H9 (cell line): ENCODE measurements around the gene IQGAP2. TPM values are rescaled to one million over a fixed set of nuclear protein-coding genes. Genes with fewer than 3 reads are reported as not detected.

Experiments used
- DNase-seq: peaks from one replicate; pipeline ENCODE4 v3.0.0-alpha.2; 2017
- H2AFZ ChIP-seq: one replicate; pipeline ENCODE4 v1.6.1; 2013; ENCODE audit warnings: mild to moderate bottlenecking, low read length, control low read depth, moderate library complexity
- H2AK5ac ChIP-seq: 2 replicates; pipeline ENCODE4 v1.6.1; 2013; ENCODE audit warnings: low read length, control low read depth, mixed read lengths; ENCODE audit not compliant: insufficient read length
- H2BK120ac ChIP-seq: one replicate; pipeline ENCODE4 v1.6.1; 2013; ENCODE audit warnings: low read depth, mild to moderate bottlenecking, low read length, control low read depth, inconsistent platforms; ENCODE audit not compliant: poor library complexity, severe bottlenecking
- H2BK12ac ChIP-seq: 2 replicates; pipeline ENCODE4 v1.6.1; 2013; ENCODE audit warnings: low read length, control low read depth, mixed read lengths, low read depth; ENCODE audit not compliant: insufficient read length
- H2BK15ac ChIP-seq: 2 replicates; pipeline ENCODE4 v1.6.1; 2013; ENCODE audit warnings: low read depth, low read length, control low read depth
- H2BK20ac ChIP-seq: one replicate; pipeline ENCODE4 v1.6.1; 2013; ENCODE audit warnings: low read depth, mild to moderate bottlenecking, low read length, control low read depth, inconsistent platforms; ENCODE audit not compliant: poor library complexity, severe bottlenecking
- H2BK5ac ChIP-seq: 2 replicates; pipeline ENCODE4 v1.6.1; 2013; ENCODE audit warnings: low read length, control low read depth, mixed read lengths; ENCODE audit not compliant: insufficient read length
- H3K14ac ChIP-seq: 2 replicates; pipeline ENCODE4 v1.6.1; 2013; ENCODE audit warnings: low read length, control low read depth; ENCODE audit not compliant: insufficient read depth
- H3K18ac ChIP-seq: 2 replicates; pipeline ENCODE4 v1.6.1; 2013; ENCODE audit warnings: low read depth, mild to moderate bottlenecking, mixed read lengths, low read length, control low read depth; ENCODE audit not compliant: insufficient read length
- H3K23ac ChIP-seq: 2 replicates; pipeline ENCODE4 v1.6.1; 2013; ENCODE audit warnings: low read length, control low read depth, mixed read lengths, low read depth; ENCODE audit not compliant: insufficient read length
- H3K23me2 ChIP-seq: 2 replicates; pipeline ENCODE4 v1.6.1; 2013; ENCODE audit warnings: low read depth, mild to moderate bottlenecking, mixed read lengths, low read length, control low read depth; ENCODE audit not compliant: insufficient read length, poor library complexity, severe bottlenecking
- H3K27ac ChIP-seq: 2 replicates; pipeline ENCODE4 v1.5.1; 2013; ENCODE audit warnings: low read length, control low read depth, mixed read lengths, low read depth; ENCODE audit not compliant: insufficient read length
- H3K27me3 ChIP-seq: 2 replicates; pipeline ENCODE4 v1.6.1; 2013; ENCODE audit warnings: low read length, control low read depth, inconsistent platforms; ENCODE audit not compliant: insufficient read depth
- H3K4ac ChIP-seq: 2 replicates; pipeline ENCODE4 v1.6.1; 2013; ENCODE audit warnings: low read depth, mild to moderate bottlenecking, control low read depth, inconsistent platforms, low read length, moderate library complexity
- H3K4me1 ChIP-seq: 2 replicates; pipeline ENCODE4 v1.6.1; 2013; ENCODE audit warnings: low read length, control low read depth, inconsistent platforms; ENCODE audit not compliant: insufficient read depth
- H3K4me2 ChIP-seq: 2 replicates; pipeline ENCODE4 v1.6.1; 2013; ENCODE audit warnings: low read length, control low read depth, mixed read lengths; ENCODE audit not compliant: insufficient read length, insufficient read depth
- H3K56ac ChIP-seq: 2 replicates; pipeline ENCODE4 v1.6.1; 2013; ENCODE audit warnings: low read depth, mild to moderate bottlenecking, mixed read lengths, low read length, control low read depth; ENCODE audit not compliant: insufficient read length
- H3K79me1 ChIP-seq: 2 replicates; pipeline ENCODE4 v1.6.1; 2013; ENCODE audit warnings: low read depth, mild to moderate bottlenecking, moderate library complexity, low read length, control low read depth, inconsistent platforms; ENCODE audit not compliant: insufficient read depth, poor library complexity, severe bottlenecking
- H3K79me2 ChIP-seq: 2 replicates; pipeline ENCODE4 v1.6.1; 2013; ENCODE audit warnings: low read length, control low read depth, inconsistent platforms; ENCODE audit not compliant: insufficient read depth
- H3K9ac ChIP-seq: 2 replicates; pipeline ENCODE4 v1.6.1; 2013; ENCODE audit warnings: low read length, control low read depth, mixed read lengths; ENCODE audit not compliant: insufficient read length; ENCODE audit errors: extremely low read depth
- H3K9me3 ChIP-seq: one replicate; pipeline ENCODE4 v1.6.1; 2013; ENCODE audit warnings: low read depth, low read length, inconsistent platforms; ENCODE audit not compliant: control insufficient read depth
- H3T11ph ChIP-seq: one replicate; pipeline ENCODE4 v1.6.1; 2013; ENCODE audit warnings: mild to moderate bottlenecking, low read length, control low read depth, inconsistent platforms
- H4K20me1 ChIP-seq: one replicate; pipeline ENCODE4 v1.6.1; 2013; ENCODE audit not compliant: control insufficient read depth, insufficient read length, insufficient read depth
- H4K5ac ChIP-seq: 2 replicates; pipeline ENCODE4 v1.6.1; 2013; ENCODE audit warnings: low read depth, mild to moderate bottlenecking, mixed read lengths, low read length, control low read depth; ENCODE audit not compliant: insufficient read length
- H4K8ac ChIP-seq: replicated peaks from 2 replicates; pipeline ENCODE4 v1.6.1; 2013; ENCODE audit warnings: low read length, control low read depth, mixed read lengths, low read depth; ENCODE audit not compliant: insufficient read length
- H4K91ac ChIP-seq: 2 replicates; pipeline ENCODE4 v1.6.1; 2013; ENCODE audit warnings: low read depth, mild to moderate bottlenecking, moderate library complexity, mixed read lengths, low read length, control low read depth; ENCODE audit not compliant: insufficient read length
- H3K27ac Mint-ChIP-seq, 3 experiments: 2 replicates in 2 of 3; 3 replicates in 1 of 3; pipeline ENCODE4 v1.8.0; 2020 to 2021; ENCODE audit warnings: mixed read lengths in 3 of 3, mild to moderate bottlenecking in 1 of 3, moderate library complexity in 1 of 3
- H3K27me3 Mint-ChIP-seq: 2 replicates; pipeline ENCODE4 v1.8.0; 2021; ENCODE audit warnings: low read depth, mild to moderate bottlenecking, moderate library complexity, mixed read lengths
- H3K36me3 Mint-ChIP-seq, 3 experiments: 2 replicates in 2 of 3; 3 replicates in 1 of 3; pipeline ENCODE4 v1.8.0; 2020 to 2021; ENCODE audit warnings: low read depth in 3 of 3, mixed read lengths in 3 of 3; ENCODE audit not compliant: insufficient read depth in 1 of 3
- H3K4me1 Mint-ChIP-seq, 2 experiments: 2 replicates each; pipeline ENCODE4 v1.8.0; 2020; ENCODE audit warnings: mixed read lengths in 2 of 2
- H3K4me3 Mint-ChIP-seq, 2 experiments: 2 replicates in 1 of 2; 3 replicates in 1 of 2; pipeline ENCODE4 v1.8.0; 2020 to 2021; ENCODE audit warnings: mild to moderate bottlenecking in 2 of 2, mixed read lengths in 2 of 2, moderate library complexity in 1 of 2
- H3K9me3 Mint-ChIP-seq, 2 experiments: 2 replicates in 1 of 2; 3 replicates in 1 of 2; pipeline ENCODE4 v1.8.0; 2020; ENCODE audit warnings: mild to moderate bottlenecking in 2 of 2, mixed read lengths in 2 of 2, moderate library complexity in 1 of 2
- CTCF ChIP-seq: fragments of 200-600 bp; sonication (generic); conservative IDR thresholded peaks from 3 replicates; pipeline ENCODE4 v1.8.0; 2021; ENCODE audit warnings: antibody characterized with exemption, mild to moderate bottlenecking
- WGBS: extraction: QIAGEN DNeasy Blood & Tissue Kit; methylation state at CpG from one replicate; pipeline ENCODE4 v1.1.7; 2013; ENCODE audit warnings: missing lambda C conversion rate, low lambda C conversion rate, mixed read lengths; ENCODE audit not compliant: insufficient read length; ENCODE audit errors: extremely low coverage; 5-methylcytosine and 5-hydroxymethylcytosine counted together
- total RNA-seq: library from RNA; stranded (reverse); gene quantifications from 2 replicates; pipeline ENCODE4 v1.2.1, GENCODE V29; 2021

Gene IQGAP2
- total RNA-seq, 1 experiment from 2014 or later = 22.5 TPM

GRCh38 chr5:76379316-76379715 lies 23.8 kb upstream of the IQGAP2 start:
- no peak overlapping the region for H2BK120ac ChIP-seq
- WGBS = no CpG with 5 or more reads among the region's 5 CpGs
- H3K27ac Mint-ChIP-seq = no peak overlapping the region

More at GRCh38 chr5:76379316-76379715, 23.8 kb upstream of the IQGAP2 start:
- Histone ChIP-seq H2AFZ (no peak overlapping the region), H3T11ph (no peak overlapping the region), H4K91ac (no peak overlapping the region), H3K79me2 (no peaks in the 10 kb centered on the region), H4K5ac (no peak overlapping the region), H3K23me2 (no peaks in the 10 kb centered on the region), H3K18ac (no peak overlapping the region), H3K23ac (no peak overlapping the region), H3K9ac (no peak overlapping the region), H3K4me1 (peaks cover 4% of the 10 kb centered on the region; the same call in 1 of the 2 replicates), H3K4ac (no peak overlapping the region), H3K27ac (no peak overlapping the region), H3K56ac (no peak overlapping the region), H4K20me1 (no peaks in the 10 kb centered on the region), H3K79me1 (no peaks in the 10 kb centered on the region), H3K14ac (no peak overlapping the region), H3K9me3 (no peaks in the 10 kb centered on the region), H2BK5ac (no peak overlapping the region), H2BK15ac (no peak overlapping the region), H3K4me2 (no peak overlapping the region), H3K27me3 (no peaks in the 10 kb centered on the region), H2BK20ac (no peak overlapping the region), H2AK5ac (no peak overlapping the region), H2BK12ac (no peak overlapping the region), H4K8ac (no peak overlapping the region)
- Mint-ChIP-seq H3K9me3 (no peaks in the 10 kb centered on the region), H3K27me3 (no peaks in the 10 kb centered on the region), H3K36me3 (no peaks in the 10 kb centered on the region; a peak in 1 of 7 replicates), H3K4me3 (no peak overlapping the region), H3K4me1 (peaks cover 6 to 9% of the 10 kb centered on the region in 2 experiments)
- TF ChIP-seq CTCF = no peak
- no peak for DNase-seq
